ENCODE measurements around the gene NUMA1. TPM values are rescaled to one million over a fixed set of nuclear protein-coding genes. Genes with fewer than 3 reads are reported as not detected.

NUMA1 gene
- total RNA-seq, 1 experiment from 2014 or later = 145 TPM

- Histone ChIP-seq H3K4me1 (ENCODE audit: control insufficient read depth, insufficient read depth, low read length) (0 out of 2 replicates have a peak, but pooled peaks cover 5% of the 10 kb centered on the region), H3K27ac (ENCODE audit: low read length) (no peak overlapping the region), H3K9me3 (ENCODE audit: control insufficient read depth, insufficient read depth, low read depth, low read length) (no peaks in the 10 kb centered on the region), H3K36me3 (ENCODE audit: control insufficient read depth, insufficient read depth, low read length) (peaks cover 15% of the 10 kb centered on the region), H3K4me3 (ENCODE audit: low read depth in 2 of 2, low read length in 2 of 2) (no peak overlapping the region), H3K27me3 (ENCODE audit: control insufficient read depth, insufficient read depth, low read length) (no peaks in the 10 kb centered on the region)
- ATAC-seq (no peak), DNase-seq (ENCODE audit: low read depth, low spot score) (no peak)
- no TSS peak for BruUV-seq (replicated peaks)
- intact Hi-C loops (cut with micrococcal nuclease; ENCODE audit: unreplicated experiment) = no loop called here
- TF ChIP-seq SIN3A (IDR thresholded peaks at IDR 0.05; ENCODE audit: borderline replicate concordance, insufficient read depth, low read depth, low read length) (no peak), TCF7L2 (IDR thresholded peaks at IDR 0.05; ENCODE audit: low read depth, low read length) (no peak), POLR2AphosphoS5 (IDR thresholded peaks at IDR 0.05; ENCODE audit: low read depth, low read length) (no peak), REST (IDR thresholded peaks at IDR 0.05; ENCODE audit: insufficient read depth in 1 of 2, low read depth in 2 of 2, low read length in 1 of 2) (no peak)
- TF ChIP-seq, protein P1, sequence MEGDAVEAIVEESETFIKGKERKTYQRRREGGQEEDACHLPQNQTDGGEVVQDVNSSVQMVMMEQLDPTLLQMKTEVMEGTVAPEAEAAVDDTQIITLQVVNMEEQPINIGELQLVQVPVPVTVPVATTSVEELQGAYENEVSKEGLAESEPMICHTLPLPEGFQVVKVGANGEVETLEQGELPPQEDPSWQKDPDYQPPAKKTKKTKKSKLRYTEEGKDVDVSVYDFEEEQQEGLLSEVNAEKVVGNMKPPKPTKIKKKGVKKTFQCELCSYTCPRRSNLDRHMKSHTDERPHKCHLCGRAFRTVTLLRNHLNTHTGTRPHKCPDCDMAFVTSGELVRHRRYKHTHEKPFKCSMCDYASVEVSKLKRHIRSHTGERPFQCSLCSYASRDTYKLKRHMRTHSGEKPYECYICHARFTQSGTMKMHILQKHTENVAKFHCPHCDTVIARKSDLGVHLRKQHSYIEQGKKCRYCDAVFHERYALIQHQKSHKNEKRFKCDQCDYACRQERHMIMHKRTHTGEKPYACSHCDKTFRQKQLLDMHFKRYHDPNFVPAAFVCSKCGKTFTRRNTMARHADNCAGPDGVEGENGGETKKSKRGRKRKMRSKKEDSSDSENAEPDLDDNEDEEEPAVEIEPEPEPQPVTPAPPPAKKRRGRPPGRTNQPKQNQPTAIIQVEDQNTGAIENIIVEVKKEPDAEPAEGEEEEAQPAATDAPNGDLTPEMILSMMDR (IDR thresholded peaks at IDR 0.05) = no peak
- in situ Hi-C loops (cut with HindIII; ENCODE audit: low pct_unique_long_range_greater_than_20kb, low sequenced_read_pairs) = no loop called here
- ChIA-PET CTCF (interaction anchor here (0.6 kb wide), 2 partner anchors 9 to 31 kb away, joined by 3 read pairs; no protein-coding TSS in a partner anchor), POLR2A (no interaction called here)
Observed at GRCh38 chr11:72009156-72009555, 71.2 kb downstream of the NUMA1 start.

GRCh38 chr11:72008728-72009127 lies 71.6 kb downstream of the NUMA1 start:
- no peak overlapping the region for H3K4me3 ChIP-seq (ENCODE audit: low read depth in 2 of 2, low read length in 2 of 2)
- BruUV-seq (replicated peaks) = no TSS peak
- POLR2A ChIA-PET = no interaction called here
- intact Hi-C loops (cut with micrococcal nuclease; ENCODE audit: unreplicated experiment) = no loop called here
- in situ Hi-C loops (cut with HindIII; ENCODE audit: low pct_unique_long_range_greater_than_20kb, low sequenced_read_pairs) = no loop called here
- H3K9me3 ChIP-seq (ENCODE audit: control insufficient read depth, insufficient read depth, low read depth, low read length) = no peaks in the 10 kb centered on the region
- H3K27me3 ChIP-seq (ENCODE audit: control insufficient read depth, insufficient read depth, low read length) = no peaks in the 10 kb centered on the region
- CTCF ChIA-PET = interaction anchor here (0.6 kb wide), 2 partner anchors 9 to 31 kb away, joined by 3 read pairs; no protein-coding TSS in a partner anchor
- peaks cover 15% of the 10 kb centered on the region for H3K36me3 ChIP-seq (ENCODE audit: control insufficient read depth, insufficient read depth, low read length)
- 0 out of 2 replicates have a peak, but pooled peaks cover 5% of the 10 kb centered on the region for H3K4me1 ChIP-seq (ENCODE audit: control insufficient read depth, insufficient read depth, low read length)
- DNase-seq (ENCODE audit: low read depth, low spot score) (no peak), ATAC-seq (no peak)
- TF ChIP-seq TCF7L2 (IDR thresholded peaks at IDR 0.05; ENCODE audit: low read depth, low read length) (no peak), POLR2AphosphoS5 (IDR thresholded peaks at IDR 0.05; ENCODE audit: low read depth, low read length) (no peak), REST (IDR thresholded peaks at IDR 0.05; ENCODE audit: insufficient read depth in 1 of 2, low read depth in 2 of 2, low read length in 1 of 2) (no peak), SIN3A (IDR thresholded peaks at IDR 0.05; ENCODE audit: borderline replicate concordance, insufficient read depth, low read depth, low read length) (no peak)
- TF ChIP-seq, protein P1 (IDR thresholded peaks at IDR 0.05) = no peak
- H3K27ac ChIP-seq (ENCODE audit: low read length) = no peak overlapping the region
